Lower leg skin (tissue), 4 donors: ENCODE results near the gene CDC42. TPM values are rescaled to one million over a fixed set of nuclear protein-coding genes. Genes with fewer than 3 reads are reported as not detected.

Source experiments
- DNase-seq, 2 donors: peaks; one replicate each; pipeline ENCODE4 v3.0.0-alpha.2; 2019; ENCODE audit warnings: low spot score in 2 of 2
- H3K4me3 ChIP-seq: fragments of 200-600 bp; sonication (generic); 2 replicates; pipeline ENCODE4 v1.5.1; 2017; ENCODE audit warnings: mild to moderate bottlenecking, low read depth; ENCODE audit not compliant: poor library complexity, severe bottlenecking
- CTCF ChIP-seq, 3 donors: fragments of 450-650 bp; IDR thresholded peaks; one replicate each; pipeline ENCODE4 v1.5.1; 2016; ENCODE audit warnings: antibody characterized with exemption in 3 of 3, mild to moderate bottlenecking in 3 of 3, moderate library complexity in 2 of 3
- POLR2A ChIP-seq, 2 donors: fragments of 450-650 bp; IDR thresholded peaks; one replicate each; pipeline ENCODE4 v1.6.1; 2016 to 2017; ENCODE audit warnings: antibody characterized with exemption in 2 of 2, mild to moderate bottlenecking in 1 of 2, moderate library complexity in 1 of 2
- WGBS, 2 donors: methylation state at CpG; one replicate each; pipeline ENCODE4 v1.1.5; 2018; 5-methylcytosine and 5-hydroxymethylcytosine counted together
- intact Hi-C: fragments of 100-400 bp; cut with DNase I; formaldehyde crosslinking; loops from one replicate; pipeline ENCODE4 v1.15.0; 2023; ENCODE audit warnings: low total_unique reads
- total RNA-seq, 4 donors: library from RNA; depleted of rRNA; stranded (reverse); fragments of >200 nt; gene quantifications; one replicate each; pipeline ENCODE4 v1.1.0, GENCODE V29; 2016

CDC42 gene
- total RNA-seq, 4 donors from 2014 or later: 162 to 226 (median 203) TPM

GRCh38 chr1:22118291-22118992 is 65.9 kb downstream of the CDC42 start:
- TF ChIP-seq POLR2A (IDR thresholded peaks at IDR 0.05): no peak
- TF ChIP-seq CTCF (IDR thresholded peaks at IDR 0.05): no peak
- 64 to 73% methylated on average over 7 to 8 of the region's 8 CpGs for WGBS, 2 donors
- no peak for DNase-seq
- intact Hi-C loops: no loop called here
- H3K4me3 ChIP-seq: no peak overlapping the region

- TF ChIP-seq POLR2A (IDR thresholded peaks at IDR 0.05): no peak
- TF ChIP-seq CTCF (IDR thresholded peaks at IDR 0.05): no peak
- DNase-seq: peak in 1 of 2 donors; percentile 77
- no peak overlapping the region for H3K4me3 ChIP-seq
- intact Hi-C loops: loop anchor here (5.0 to 10.0 kb wide), 2 partner anchors 295 to 843 kb away; no protein-coding TSS in a partner anchor
- 86 to 91% methylated on average over 32 to 44 of the region's 44 CpGs for WGBS, 2 donors
Measured at GRCh38 chr1:22119626-22120468, 67.3 kb downstream of the CDC42 start.

GRCh38 chr1:22120469-22120790 is 67.9 kb downstream of the CDC42 start:
- 76 to 87% methylated on average over 11 of the region's 11 CpGs for WGBS, 2 donors
- TF ChIP-seq POLR2A (IDR thresholded peaks at IDR 0.05) (no peak), CTCF (IDR thresholded peaks at IDR 0.05) (no peak)
- peak in 1 of 2 donors; percentile 72 for DNase-seq
- intact Hi-C loops: loop anchor here (5.0 to 10.0 kb wide), 2 partner anchors 294 to 843 kb away; no protein-coding TSS in a partner anchor
- H3K4me3 ChIP-seq: no peak overlapping the region

- DNase-seq: peak in 1 of 2 donors; percentile 82
- TF ChIP-seq CTCF (IDR thresholded peaks at IDR 0.05) (no peak), POLR2A (IDR thresholded peaks at IDR 0.05) (no peak)
- 52 to 64% methylated on average over 15 of the region's 15 CpGs for WGBS, 2 donors
- intact Hi-C loops: loop anchor here (5.0 to 10.0 kb wide), 2 partner anchors 293 to 844 kb away; no protein-coding TSS in a partner anchor
- no peak overlapping the region for H3K4me3 ChIP-seq
Measured at GRCh38 chr1:22121421-22121911, 69.0 kb downstream of the CDC42 start.

- H3K4me3 ChIP-seq: no peak overlapping the region
- no peak for TF ChIP-seq CTCF (IDR thresholded peaks at IDR 0.05)
- no peak for TF ChIP-seq POLR2A (IDR thresholded peaks at IDR 0.05)
- intact Hi-C loops: loop anchor here (5.0 to 10.0 kb wide), 2 partner anchors 292 to 845 kb away; no protein-coding TSS in a partner anchor
- 76 to 78% methylated on average over 19 to 20 of the region's 21 CpGs for WGBS, 2 donors
- peak in 1 of 2 donors; percentile 79 for DNase-seq
Measured at GRCh38 chr1:22122273-22123070, 70.0 kb downstream of the CDC42 start.
